Measurements from ENCODE around the gene COX6B2.

COX6B2 gene

GRCh38 chr19:55383279-55384130 lies 29.0 kb upstream of the COX6B2 start:
- DNase-seq (ENCODE audit: low read depth), result no peak

GRCh38 chr19:55382522-55383054 lies 28.1 kb upstream of the COX6B2 start:
- DNase-seq (ENCODE audit: low read depth), result no peak

DNA sequence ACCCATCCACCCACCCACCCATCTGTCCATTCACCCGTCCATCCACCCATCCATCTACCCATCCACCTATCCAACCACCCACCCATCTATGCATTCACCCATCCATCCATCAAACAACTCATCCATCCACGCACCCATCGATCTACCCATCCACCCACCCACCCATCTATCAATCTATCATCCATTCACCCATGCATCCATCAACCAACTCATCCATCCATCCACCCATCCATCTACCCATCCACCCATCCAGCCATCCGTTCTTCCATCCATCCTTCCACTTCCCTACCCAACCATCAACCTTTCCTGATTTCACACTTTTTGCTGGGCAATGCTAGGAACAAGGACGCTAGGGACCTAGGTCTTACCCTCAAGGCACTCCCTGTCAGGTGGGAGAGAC lies 27.5 kb upstream of the COX6B2 start:
- DNase-seq (ENCODE audit: low read depth), result no peak

- DNase-seq (ENCODE audit: low read depth), result no peak
These were observed 24.7 kb upstream of the COX6B2 start for GRCh38 chr19:55379174-55379573.

- no peak for DNase-seq (ENCODE audit: low read depth)
These were observed 23.0 kb upstream of the COX6B2 start for GRCh38 chr19:55377356-55378131.

DNA sequence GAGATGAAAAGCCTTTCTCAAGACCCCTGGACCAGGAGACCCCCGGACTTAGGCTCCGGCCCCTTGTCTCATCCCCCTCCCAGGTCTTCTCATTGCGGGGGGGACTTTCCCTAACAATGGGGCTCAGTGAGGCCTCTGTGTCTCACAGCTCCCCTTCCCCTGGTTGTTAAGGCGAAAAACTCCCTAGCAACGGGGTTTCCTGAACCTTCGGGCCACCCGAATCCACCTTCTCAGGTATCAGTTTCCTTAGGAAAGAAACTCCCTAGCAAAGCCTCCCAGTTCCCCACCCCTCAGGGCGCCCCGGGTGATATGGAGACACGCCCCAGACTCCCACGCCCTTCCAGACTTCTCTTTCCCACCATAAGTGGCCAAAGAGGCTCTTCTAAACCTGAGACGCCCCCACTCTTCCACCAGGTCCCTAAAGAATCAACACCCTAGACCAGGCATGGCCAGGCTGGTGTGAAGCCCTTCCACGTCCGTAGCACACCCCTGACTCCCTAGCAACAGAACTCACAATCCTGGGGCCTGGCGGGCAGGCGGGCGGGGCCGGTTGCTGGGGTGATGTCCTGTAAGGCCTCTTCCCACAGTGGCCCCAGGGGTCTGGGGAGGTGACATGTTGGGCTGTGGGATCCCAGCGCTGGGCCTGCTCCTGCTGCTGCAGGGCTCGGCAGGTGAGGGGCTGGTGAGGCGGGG lies 21.9 kb upstream of the COX6B2 start, which contains the start of gene TMEM190:
Gene TMEM190 (plus strand): TSS at position 586 of the 693 bp plus-strand sequence. CDS start 28 bp downstream, at position 614.
- no peak for DNase-seq (ENCODE audit: low read depth)

DNA sequence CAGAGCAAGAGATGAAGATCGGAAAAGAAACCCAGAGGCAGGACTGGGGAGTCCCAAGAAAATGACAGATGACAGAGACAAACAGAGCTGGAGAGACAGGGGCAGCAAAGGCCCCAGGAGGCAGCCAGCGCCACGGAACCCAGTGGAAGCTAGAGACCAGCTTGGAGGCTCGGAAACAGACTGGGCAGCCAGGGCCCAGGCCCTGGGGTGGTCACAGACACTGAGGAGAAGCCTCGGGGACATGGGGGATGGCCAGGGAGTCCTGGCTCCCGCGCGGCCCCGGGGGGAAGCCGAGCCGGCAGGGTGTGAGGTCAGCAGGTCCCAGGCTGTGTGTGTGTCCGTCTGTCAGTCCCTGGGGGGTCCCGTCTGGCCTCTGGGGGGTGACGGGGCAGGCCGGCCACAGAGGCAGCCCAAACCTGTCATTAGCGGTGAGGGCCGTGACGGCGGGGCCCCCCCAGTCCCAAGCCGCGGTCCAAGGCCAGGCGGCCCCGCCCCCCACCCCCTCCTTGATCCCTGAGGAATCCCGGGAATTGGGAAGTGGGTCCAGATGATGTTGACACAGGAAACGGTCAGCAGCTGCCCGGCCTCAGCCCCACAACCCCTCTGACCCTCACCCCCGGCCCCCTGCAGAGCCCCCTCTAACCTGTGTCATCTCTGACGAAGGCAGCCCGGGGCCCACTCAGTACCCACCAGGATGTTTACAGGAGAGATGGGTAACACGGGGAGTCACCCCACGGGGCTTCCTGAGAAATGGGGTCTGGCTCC lies 19.7 kb upstream of the COX6B2 start:
- DNase-seq (ENCODE audit: low read depth), result no peak

- DNase-seq (ENCODE audit: low read depth), result no peak
These were observed 18.9 kb upstream of the COX6B2 start for GRCh38 chr19:55373306-55373992.

DNA sequence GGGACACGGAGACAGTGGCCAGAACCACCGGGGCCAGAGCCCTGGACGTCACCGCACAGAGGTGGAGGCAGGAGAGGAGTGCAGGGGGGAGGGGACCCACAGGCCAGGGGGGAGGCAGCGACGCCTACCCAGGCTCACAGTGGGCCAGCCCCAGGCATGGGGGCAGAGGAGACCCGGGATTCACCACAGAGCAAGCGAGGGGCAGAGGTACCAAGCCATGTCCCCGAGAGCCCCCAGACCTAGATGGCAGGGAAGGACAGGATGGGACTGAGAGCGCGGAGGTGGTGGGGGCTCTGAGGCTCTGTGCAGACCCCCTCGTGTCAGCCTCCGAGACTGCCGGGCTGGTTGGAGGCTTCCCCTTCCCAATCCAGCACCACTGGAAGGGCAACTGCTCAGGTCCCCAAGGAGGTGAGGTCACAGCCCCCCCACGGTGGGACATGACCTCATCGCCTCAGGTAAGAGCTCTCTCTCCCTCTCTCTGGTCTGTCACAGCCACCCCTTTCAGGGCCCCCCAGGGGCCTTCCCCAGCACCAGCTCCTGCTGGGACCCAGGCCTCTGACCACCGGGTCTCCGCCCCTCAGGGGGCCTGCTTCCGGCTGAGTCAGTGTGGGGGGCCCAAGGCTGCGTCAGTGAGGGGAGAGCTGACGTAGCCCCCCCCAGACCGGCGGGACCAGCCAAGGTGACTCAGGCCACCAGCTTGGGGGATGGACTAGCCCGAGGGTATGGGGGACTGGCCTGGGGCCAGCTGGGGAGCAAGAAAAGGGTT lies 18.0 kb upstream of the COX6B2 start:
- DNase-seq (ENCODE audit: low read depth), result no peak

GRCh38 chr19:55370305-55370988 lies 15.9 kb upstream of the COX6B2 start, which contains the start of gene IL11:
TSS of gene IL11 (minus strand) at chr19:55370463. CDS start at chr19:55370310, 153 bp downstream.
- DNase-seq (ENCODE audit: low read depth), result no peak

DNA sequence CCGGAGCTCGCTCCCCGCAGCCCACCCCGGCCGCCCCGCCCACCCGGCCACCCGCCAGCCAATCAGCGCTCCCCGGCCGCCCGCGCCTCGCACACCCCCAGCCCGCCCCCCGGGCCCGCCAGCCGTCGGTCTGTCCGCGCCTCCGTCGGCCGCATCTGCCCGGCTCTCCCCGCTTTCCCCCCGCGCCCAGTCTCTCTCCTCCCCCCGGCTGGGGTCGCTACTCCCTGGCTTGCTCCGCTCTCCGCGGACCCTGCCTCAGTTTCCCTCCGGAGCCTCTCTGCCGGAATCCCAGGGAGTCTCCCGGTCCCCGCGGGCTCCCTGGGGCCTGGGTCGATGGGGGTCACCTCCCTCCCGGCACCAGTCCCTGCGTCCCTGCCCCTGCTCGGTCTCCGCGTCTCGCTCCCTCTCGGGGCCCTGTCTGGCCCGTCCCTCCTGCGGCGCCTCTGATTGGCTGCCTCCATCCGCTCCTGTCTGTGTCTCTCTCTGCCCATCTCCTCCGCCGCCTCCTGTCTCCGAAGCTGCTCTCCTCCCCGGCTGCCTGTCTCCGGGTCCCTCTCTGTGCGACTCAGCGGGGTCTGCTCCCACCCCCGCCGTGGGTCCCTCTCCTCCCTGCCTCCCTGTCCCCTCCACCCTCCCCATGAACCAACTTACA lies 15.3 kb upstream of the COX6B2 start:
- no peak for DNase-seq (ENCODE audit: low read depth)

- no peak for DNase-seq (ENCODE audit: low read depth)
These were observed 14.4 kb upstream of the COX6B2 start for GRCh38 chr19:55368701-55369563.

GRCh38 chr19:55368106-55368505 lies 13.6 kb upstream of the COX6B2 start:
- DNase-seq (ENCODE audit: low read depth), result no peak

DNA sequence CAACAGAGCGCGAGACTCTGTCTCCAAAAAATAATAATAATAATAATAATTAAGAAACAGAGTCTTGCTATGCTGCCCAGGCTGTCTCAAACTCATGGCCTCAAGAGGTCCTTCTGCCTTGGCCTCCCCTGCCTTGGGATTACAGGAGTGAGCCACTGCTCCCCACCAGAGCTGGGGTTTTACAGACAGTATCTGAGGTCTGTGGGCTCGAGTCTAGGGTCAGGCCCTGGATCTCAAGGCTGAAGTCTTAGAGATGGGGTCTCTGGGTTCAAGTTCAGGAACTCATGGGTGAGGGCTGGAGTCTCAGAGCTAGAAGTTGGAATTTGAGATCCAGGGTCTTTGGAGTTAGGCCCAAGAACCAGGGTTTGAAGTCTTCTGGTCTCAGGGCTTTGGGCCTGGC lies 12.3 kb upstream of the COX6B2 start:
- no peak for DNase-seq (ENCODE audit: low read depth)

DNA sequence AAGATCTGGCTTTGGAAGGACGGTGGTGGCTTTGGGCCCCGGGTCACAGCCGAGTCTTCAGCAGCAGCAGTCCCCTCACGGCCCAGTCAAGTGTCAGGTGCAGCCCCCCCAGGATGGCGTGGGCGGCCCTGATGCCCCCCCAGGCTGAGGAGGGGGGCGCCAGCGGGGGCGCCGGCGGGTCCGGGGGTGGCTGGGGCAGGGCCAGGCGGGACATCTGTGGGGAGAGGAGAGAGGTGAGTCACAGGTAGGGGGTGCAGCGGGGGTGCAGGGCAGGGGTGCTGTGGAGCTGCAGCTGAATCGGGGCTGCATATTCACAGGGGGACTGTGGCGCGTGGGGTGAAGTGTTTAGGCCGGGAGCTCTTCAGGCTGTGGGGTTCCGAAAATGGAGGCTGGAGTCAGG lies 11.4 kb upstream of the COX6B2 start:
- DNase-seq (ENCODE audit: low read depth), result no peak

DNA sequence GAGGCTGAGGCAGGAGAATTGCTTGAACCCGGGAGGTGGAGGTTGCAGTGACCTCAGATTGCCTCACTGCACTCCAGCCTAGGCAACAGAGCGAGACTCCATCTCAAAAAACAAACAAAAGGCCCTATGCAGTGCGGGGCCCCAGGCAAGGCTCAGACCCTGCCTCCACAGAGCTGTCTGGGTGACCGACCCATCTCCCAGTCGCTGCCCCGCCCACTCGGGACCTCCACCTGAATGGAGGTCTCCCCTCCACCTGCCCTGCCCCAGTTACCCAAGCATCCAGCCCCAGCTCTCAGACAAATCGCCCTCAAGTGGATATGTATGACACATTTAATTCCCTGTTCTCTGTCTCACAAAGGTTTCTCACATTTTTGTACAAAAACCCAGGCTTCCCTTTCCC lies 10.7 kb upstream of the COX6B2 start:
- no peak for DNase-seq (ENCODE audit: low read depth)

GRCh38 chr19:55362990-55363716 lies 8.6 kb upstream of the COX6B2 start, which contains the start of gene GARIN5B:
TSS of gene GARIN5B (minus strand) at chr19:55363260. CDS start at chr19:55363066, 194 bp downstream.
- DNase-seq (ENCODE audit: low read depth), result no peak
